GM12873 (cell line): Measurements from ENCODE around the gene WDFY4.

Source experiments
- CTCF ChIP-seq: IDR thresholded peaks from 2 replicates; pipeline ENCODE4 v1.5.1; 2012; ENCODE audit warnings: low read depth, mild to moderate bottlenecking, moderate library complexity, low read length, control low read depth; ENCODE audit not compliant: insufficient read depth; ENCODE audit errors: missing control alignments

The WDFY4 gene

GRCh38 chr10:48842231-48842630 is 157.6 kb downstream of the WDFY4 start:
- no peak for TF ChIP-seq CTCF

- TF ChIP-seq CTCF: no peak
These were observed 158.5 kb downstream of the WDFY4 start for GRCh38 chr10:48843198-48843597.

GRCh38 chr10:48844616-48845015 is 159.9 kb downstream of the WDFY4 start:
- TF ChIP-seq CTCF: no peak

- no peak for TF ChIP-seq CTCF
These were observed 160.8 kb downstream of the WDFY4 start for GRCh38 chr10:48845512-48845911.

GRCh38 chr10:48847691-48848090 is 163.0 kb downstream of the WDFY4 start:
- no peak for TF ChIP-seq CTCF

- TF ChIP-seq CTCF: no peak
These were observed 172.2 kb downstream of the WDFY4 start for GRCh38 chr10:48856855-48857254.

- TF ChIP-seq CTCF: no peak
These were observed 187.6 kb downstream of the WDFY4 start for GRCh38 chr10:48872234-48872633.
